Lower leg skin (tissue), 4 donors: ENCODE measurements around the gene GREM1. TPM values are rescaled to one million over a fixed set of nuclear protein-coding genes. Genes with fewer than 3 reads are reported as not detected.

ENCODE experiments used
- DNase-seq, 2 donors: peaks; one replicate each; pipeline ENCODE4 v3.0.0-alpha.2; 2019; ENCODE audit warnings: low spot score in 2 of 2
- H3K4me3 ChIP-seq: fragments of 200-600 bp; sonication (generic); 2 replicates; pipeline ENCODE4 v1.5.1; 2017; ENCODE audit warnings: mild to moderate bottlenecking, low read depth; ENCODE audit not compliant: poor library complexity, severe bottlenecking
- POLR2A ChIP-seq, 2 donors: fragments of 450-650 bp; IDR thresholded peaks; one replicate each; pipeline ENCODE4 v1.6.1; 2016 to 2017; ENCODE audit warnings: antibody characterized with exemption in 2 of 2, mild to moderate bottlenecking in 1 of 2, moderate library complexity in 1 of 2
- WGBS, 2 donors: methylation state at CpG; one replicate each; pipeline ENCODE4 v1.1.5; 2018; 5-methylcytosine and 5-hydroxymethylcytosine counted together
- intact Hi-C: fragments of 100-400 bp; cut with DNase I; formaldehyde crosslinking; loops from one replicate; pipeline ENCODE4 v1.15.0; 2023; ENCODE audit warnings: low total_unique reads
- total RNA-seq, 4 donors: library from RNA; depleted of rRNA; stranded (reverse); fragments of >200 nt; gene quantifications; one replicate each; pipeline ENCODE4 v1.1.0, GENCODE V29; 2016
- TF ChIP-seq, protein P1 (sequence below), 3 donors: fragments of 450-650 bp; IDR thresholded peaks; one replicate each; pipeline ENCODE4 v1.5.1; 2016; ENCODE audit warnings: antibody characterized with exemption in 3 of 3, mild to moderate bottlenecking in 3 of 3, moderate library complexity in 2 of 3

GREM1 gene
- total RNA-seq, 4 donors from 2014 or later = 1.2 to 5.5 (median 2.4) TPM

DNA sequence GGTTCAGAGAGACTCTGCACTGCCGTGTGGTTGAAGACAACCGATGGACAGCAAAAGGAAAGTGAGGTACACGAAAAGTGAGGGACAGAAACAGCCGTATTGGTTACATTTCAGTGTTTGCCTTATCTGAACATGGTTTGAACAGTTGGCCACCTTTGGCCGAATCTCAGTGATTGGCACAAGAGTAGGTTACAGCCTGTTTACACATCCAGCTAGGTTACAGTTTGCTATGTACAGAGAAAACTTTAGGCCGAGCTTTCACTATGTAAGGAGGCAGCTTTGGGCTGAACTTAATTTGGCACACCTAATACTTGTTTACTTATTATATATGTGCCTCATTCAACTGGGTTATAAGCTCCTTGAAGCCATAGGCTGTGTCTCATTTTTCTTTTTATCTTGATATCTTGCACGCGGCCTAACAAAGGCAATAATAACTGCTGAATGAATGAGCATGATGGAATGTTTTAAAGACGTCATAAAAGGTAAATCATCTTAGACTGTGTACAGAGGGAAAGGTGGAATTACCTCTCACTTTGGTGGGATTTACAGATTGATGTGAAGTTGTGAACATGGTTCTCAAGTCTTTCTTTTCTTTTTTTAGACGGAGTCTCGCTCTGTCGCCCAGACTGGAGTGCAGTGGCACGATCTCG, 17.2 kb upstream of the GREM1 start:
- TF ChIP-seq, protein P1, sequence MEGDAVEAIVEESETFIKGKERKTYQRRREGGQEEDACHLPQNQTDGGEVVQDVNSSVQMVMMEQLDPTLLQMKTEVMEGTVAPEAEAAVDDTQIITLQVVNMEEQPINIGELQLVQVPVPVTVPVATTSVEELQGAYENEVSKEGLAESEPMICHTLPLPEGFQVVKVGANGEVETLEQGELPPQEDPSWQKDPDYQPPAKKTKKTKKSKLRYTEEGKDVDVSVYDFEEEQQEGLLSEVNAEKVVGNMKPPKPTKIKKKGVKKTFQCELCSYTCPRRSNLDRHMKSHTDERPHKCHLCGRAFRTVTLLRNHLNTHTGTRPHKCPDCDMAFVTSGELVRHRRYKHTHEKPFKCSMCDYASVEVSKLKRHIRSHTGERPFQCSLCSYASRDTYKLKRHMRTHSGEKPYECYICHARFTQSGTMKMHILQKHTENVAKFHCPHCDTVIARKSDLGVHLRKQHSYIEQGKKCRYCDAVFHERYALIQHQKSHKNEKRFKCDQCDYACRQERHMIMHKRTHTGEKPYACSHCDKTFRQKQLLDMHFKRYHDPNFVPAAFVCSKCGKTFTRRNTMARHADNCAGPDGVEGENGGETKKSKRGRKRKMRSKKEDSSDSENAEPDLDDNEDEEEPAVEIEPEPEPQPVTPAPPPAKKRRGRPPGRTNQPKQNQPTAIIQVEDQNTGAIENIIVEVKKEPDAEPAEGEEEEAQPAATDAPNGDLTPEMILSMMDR (IDR thresholded peaks at IDR 0.05) = no peak
- TF ChIP-seq POLR2A (IDR thresholded peaks at IDR 0.05) = no peak
- intact Hi-C loops = no loop called here
- H3K4me3 ChIP-seq = no peak overlapping the region
- WGBS, 2 donors = 89 to 91% methylated on average over 14 of the region's 14 CpGs
- no peak for DNase-seq

DNA sequence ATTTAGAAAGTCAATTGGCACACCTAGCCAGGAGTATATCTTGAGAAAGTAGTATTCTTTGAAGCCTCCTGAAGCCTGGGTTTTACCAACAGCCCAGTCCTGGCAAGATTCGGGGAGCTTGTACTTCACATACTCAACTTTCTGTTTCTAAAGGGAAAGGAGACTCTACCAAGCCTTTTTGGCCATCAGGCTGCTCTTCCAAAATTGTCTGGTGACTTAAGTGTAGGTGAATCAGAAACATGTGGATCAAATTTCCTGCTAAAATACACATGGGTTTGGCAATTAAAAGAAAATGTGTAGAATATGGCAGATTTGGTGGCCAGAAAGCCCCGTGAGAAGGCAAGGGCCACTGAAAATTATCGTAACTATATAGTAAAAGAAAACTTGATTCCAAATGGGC, 15.9 kb upstream of the GREM1 start:
- intact Hi-C loops = no loop called here
- no peak for DNase-seq
- TF ChIP-seq, protein P1 (IDR thresholded peaks at IDR 0.05) = no peak
- TF ChIP-seq POLR2A (IDR thresholded peaks at IDR 0.05) = no peak
- H3K4me3 ChIP-seq = no peak overlapping the region
- 60 to 65% methylated on average over 3 of the region's 3 CpGs for WGBS, 2 donors

DNA sequence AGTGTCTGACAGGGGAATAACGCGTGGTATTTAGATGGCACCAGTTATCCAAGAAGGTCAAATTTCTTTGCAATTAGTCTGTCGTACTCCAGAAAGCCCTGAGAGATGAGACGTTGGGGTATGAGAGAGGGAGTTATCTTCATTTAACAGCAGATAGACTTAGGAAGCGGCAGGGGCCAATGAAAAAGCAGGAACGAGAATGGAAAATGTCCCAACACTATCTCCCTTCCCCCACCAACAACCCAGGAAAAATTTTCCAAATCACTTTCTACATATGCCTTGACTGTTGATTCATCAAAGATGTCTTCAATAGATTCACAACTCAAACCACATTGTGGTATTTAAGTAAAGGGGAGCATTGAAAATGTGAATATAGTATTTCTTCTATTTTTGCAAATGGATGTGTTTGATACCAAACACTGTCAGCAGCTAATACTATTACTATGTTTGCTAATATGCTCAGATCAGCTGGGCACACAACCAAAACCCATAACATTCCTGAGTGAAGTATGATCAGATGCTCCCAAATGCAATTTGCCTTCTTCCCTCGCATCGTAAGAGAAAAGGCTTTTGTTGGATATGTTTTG, 13.3 kb upstream of the GREM1 start:
- no peak for TF ChIP-seq POLR2A (IDR thresholded peaks at IDR 0.05)
- TF ChIP-seq, protein P1 (IDR thresholded peaks at IDR 0.05) = no peak
- DNase-seq = no peak
- 46 to 51% methylated on average over 8 of the region's 8 CpGs for WGBS, 2 donors

DNA sequence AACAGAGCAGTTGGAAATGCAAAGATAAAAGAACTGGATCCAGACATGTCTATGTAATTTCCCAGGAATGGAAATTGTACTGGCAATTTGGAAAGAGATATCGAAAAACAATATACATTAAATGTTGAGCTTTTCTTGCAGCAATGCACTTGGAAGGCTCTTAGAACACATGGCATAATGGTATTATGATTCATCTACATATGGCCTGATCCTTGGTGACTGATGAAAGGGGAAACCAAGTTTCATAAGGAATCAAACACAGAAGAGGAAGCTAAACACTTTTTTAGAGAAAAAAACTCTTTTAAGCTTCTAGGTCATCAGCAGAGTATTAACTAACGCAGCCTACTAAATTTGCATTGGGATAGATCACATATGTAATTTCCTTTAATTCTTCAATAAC, 12.4 kb upstream of the GREM1 start:
- no peak for TF ChIP-seq POLR2A (IDR thresholded peaks at IDR 0.05)
- TF ChIP-seq, protein P1 (IDR thresholded peaks at IDR 0.05) = no peak
- H3K4me3 ChIP-seq = no peak overlapping the region
- intact Hi-C loops = no loop called here
- DNase-seq = no peak
- WGBS, 2 donors = 80 to 88% methylated on average over 2 of the region's 2 CpGs

More for the DNA sequence above, 13.3 kb upstream of the GREM1 start:
- H3K4me3 ChIP-seq = no peak overlapping the region
- intact Hi-C loops = no loop called here

DNA sequence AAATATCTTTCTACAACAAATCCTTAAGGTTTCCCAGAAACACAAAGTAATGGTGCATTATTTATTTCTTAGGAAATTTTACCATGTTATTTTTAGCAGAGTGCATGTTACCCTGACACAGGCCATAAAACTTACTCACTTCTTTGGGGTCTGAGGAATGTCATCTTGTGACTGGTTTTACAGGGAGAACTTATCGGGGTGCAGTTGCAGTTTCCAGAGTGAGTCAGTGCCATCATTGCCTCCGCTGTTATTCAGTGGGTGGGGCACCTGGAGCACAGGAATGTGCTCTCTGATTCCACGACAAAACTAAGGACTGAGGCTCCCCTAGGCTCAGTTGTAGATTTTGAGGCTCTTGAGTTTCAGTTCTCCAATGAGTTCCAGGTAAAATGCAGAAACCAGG, 11.1 kb upstream of the GREM1 start:
- no peak overlapping the region for H3K4me3 ChIP-seq
- intact Hi-C loops = no loop called here
- TF ChIP-seq, protein P1 (IDR thresholded peaks at IDR 0.05) = no peak
- no peak for TF ChIP-seq POLR2A (IDR thresholded peaks at IDR 0.05)
- whole genome bisulfite sequencing, 2 donors = 44 to 47% methylated on average over 3 of the region's 3 CpGs
- no peak for DNase-seq
